Fibroblast of villous mesenchyme (primary cell): Measurements from ENCODE around the gene RAMACL. TPM values are rescaled to one million over a fixed set of nuclear protein-coding genes. Genes with fewer than 3 reads are reported as not detected.
"Not testable (repeated sequence)": the region's sequence is repeated elsewhere in the genome, so short reads cannot be mapped to it uniquely, and the experiment has no call there.

ENCODE experiments used
- DNase-seq: peaks from one replicate; pipeline ENCODE4 v3.0.0-alpha.2; 2010; ENCODE audit warnings: low read depth
- H3K4me3 ChIP-seq: 2 replicates; pipeline ENCODE4 v1.5.1; 2011; ENCODE audit warnings: low read depth, mild to moderate bottlenecking, low read length
- CTCF ChIP-seq: IDR thresholded peaks from 2 replicates; pipeline ENCODE4 v1.5.1; 2012; ENCODE audit warnings: low read depth, mild to moderate bottlenecking, low read length; ENCODE audit not compliant: insufficient read depth
- total RNA-seq: library from RNA; depleted of rRNA; stranded (reverse); fragments of >200 nt; gene quantifications from 2 replicates; pipeline ENCODE4 v1.2.3, GENCODE V29; 2012

The RAMACL gene
- total RNA-seq: 0.43 and 0.97 TPM in 2 replicates

DNA sequence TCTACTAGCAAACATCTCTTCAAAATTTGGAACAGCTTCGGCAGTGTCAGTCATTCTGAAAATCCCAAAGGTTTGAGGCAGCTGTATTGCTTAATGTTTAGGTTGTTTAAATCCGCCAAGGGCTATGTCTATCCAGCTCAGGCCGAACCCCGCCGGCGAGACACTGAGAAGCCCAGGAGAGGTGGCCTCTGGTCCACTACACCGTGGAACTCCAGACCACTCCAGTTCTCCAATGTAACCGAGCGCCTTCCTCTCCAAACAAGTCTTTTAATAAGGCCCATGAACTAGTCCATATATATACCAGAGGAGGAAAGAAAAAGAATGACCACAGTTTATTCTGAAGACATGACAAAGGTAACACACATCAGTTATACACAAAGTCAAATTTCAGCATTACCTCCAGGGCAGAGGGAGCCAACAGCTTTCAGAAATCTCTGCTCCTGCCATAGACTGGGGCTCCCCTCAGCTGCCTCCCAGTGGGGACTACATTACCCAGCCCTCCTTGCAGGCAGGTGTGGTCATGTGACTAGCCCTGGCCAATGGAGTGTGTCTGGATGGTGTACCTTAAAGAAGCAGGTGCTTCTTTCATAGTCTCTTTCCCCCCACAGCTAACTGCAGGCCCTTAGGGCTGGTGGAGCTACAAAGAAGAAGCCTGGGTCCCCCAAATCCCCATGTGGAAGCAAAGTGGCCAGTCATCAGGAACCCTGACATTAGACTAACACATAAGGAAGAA lies at the start of gene RAMACL:
Gene RAMACL (minus strand): TSS at position 255 of the 733 bp plus-strand sequence. CDS start 201 bp downstream, at position 54.
- no peak for TF ChIP-seq CTCF
- H3K4me3 ChIP-seq: no peak within 1 kb of the TSS
- DNase-seq: no peak

- TF ChIP-seq CTCF: no peak
- no peak overlapping the region for H3K4me3 ChIP-seq
- DNase-seq: no peak
Observed at GRCh38 chr6:166635013-166635970, 48.8 kb upstream of the RAMACL start.

GRCh38 chr6:166634581-166634980 lies 48.1 kb upstream of the RAMACL start:
- H3K4me3 ChIP-seq, DNase-seq: not testable (repeated sequence)

- no peak for DNase-seq
- H3K4me3 ChIP-seq: no peak overlapping the region
- TF ChIP-seq CTCF: no peak
Observed at GRCh38 chr6:166633732-166634535, 47.5 kb upstream of the RAMACL start.

- no peak overlapping the region for H3K4me3 ChIP-seq
- TF ChIP-seq CTCF: no peak
- DNase-seq: no peak
Observed at GRCh38 chr6:166632731-166633130, 46.3 kb upstream of the RAMACL start.

DNA sequence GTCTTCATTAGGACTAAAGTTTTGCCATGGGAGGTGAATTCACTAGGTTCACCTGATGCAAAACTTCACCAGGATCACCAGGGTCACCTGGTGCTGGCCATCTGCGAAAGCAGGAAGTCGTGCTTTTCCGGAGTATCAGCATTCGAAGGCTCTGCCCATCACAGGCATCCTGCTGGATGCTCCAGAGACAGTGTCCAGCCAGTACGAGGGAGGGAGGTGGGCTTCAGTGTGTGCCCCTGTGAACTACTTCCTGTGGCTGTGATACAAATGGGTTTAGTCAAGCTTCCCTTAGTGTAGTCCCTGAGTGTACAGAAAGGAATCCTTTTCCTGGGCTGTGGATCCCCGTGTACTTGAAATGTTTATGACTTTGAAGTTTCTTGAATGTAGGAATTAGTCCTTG lies 44.0 kb upstream of the RAMACL start:
- no peak for DNase-seq
- no peak for TF ChIP-seq CTCF
- no peak overlapping the region for H3K4me3 ChIP-seq
